H1 (cell line): Measurements from ENCODE around the gene QPCT. TPM values are rescaled to one million over a fixed set of nuclear protein-coding genes. Genes with fewer than 3 reads are reported as not detected.
A peak's percentile ranks its signal among the peaks of the same experiment; 100 is the strongest.
"Not testable (repeated sequence)": the region's sequence is repeated elsewhere in the genome, so short reads cannot be mapped to it uniquely, and the experiment has no call there.

ENCODE experiments used
- CTCF ChIA-PET: fragments of 300-600 bp; sonication (Branson Sonifier 250); formaldehyde crosslinking; loops from one replicate; lab custom pipeline; 2021; ENCODE audit not compliant: partially characterized antibody; lab: Charles Lee
- POLR2A ChIA-PET: fragments of 300-600 bp; sonication (Branson Sonifier 250); formaldehyde crosslinking; loops from one replicate; lab custom pipeline; 2021; ENCODE audit warnings: inconsistent platforms; ENCODE audit not compliant: partially characterized antibody; lab: Charles Lee
- DNase-seq, 2 experiments: peaks; one replicate each; pipeline versions ENCODE4 v3.0.0 to v3.0.0-alpha.2; 2010 to 2022; ENCODE audit warnings: low spot score in 2 of 2, low read depth in 1 of 2, mixed read lengths in 1 of 2
- FAIRE-seq: peaks from 2 replicates; lab custom pipeline; 2011; peaks lifted over from hg19 to GRCh38; lab: Jason Lieb, UNC
- H2AFZ ChIP-seq: 2 replicates; pipeline ENCODE4 v1.8.1; 2012; ENCODE audit warnings: low read length, inconsistent platforms
- H2AK5ac ChIP-seq: 2 replicates; pipeline ENCODE4 v1.6.1; 2013; ENCODE audit warnings: low read depth, low read length
- H2BK120ac ChIP-seq: replicated peaks from 2 replicates; pipeline ENCODE3; 2013; ENCODE audit warnings: low read depth, low read length, inconsistent platforms
- H2BK12ac ChIP-seq: 2 replicates; pipeline ENCODE4 v1.6.1; 2013; ENCODE audit warnings: low read depth, low read length
- H2BK15ac ChIP-seq: 2 replicates; pipeline ENCODE4 v1.6.1; 2013; ENCODE audit warnings: low read length
- H2BK20ac ChIP-seq: 2 replicates; pipeline ENCODE4 v1.6.1; 2013; ENCODE audit warnings: low read length
- H2BK5ac ChIP-seq: 2 replicates; pipeline ENCODE4 v1.6.1; 2013; ENCODE audit warnings: low read depth, low read length
- H3K14ac ChIP-seq: 2 replicates; pipeline ENCODE4 v1.6.1; 2013; ENCODE audit warnings: inconsistent platforms; ENCODE audit not compliant: insufficient read length
- H3K18ac ChIP-seq: 2 replicates; pipeline ENCODE4 v1.6.1; 2013; ENCODE audit warnings: low read length; ENCODE audit errors: extremely low read depth
- H3K23ac ChIP-seq: 2 replicates; pipeline ENCODE4 v1.6.1; 2013; ENCODE audit warnings: inconsistent platforms; ENCODE audit not compliant: insufficient read length
- H3K23me2 ChIP-seq: 2 replicates; pipeline ENCODE4 v1.6.1; 2013; ENCODE audit warnings: low read depth, low read length
- H3K27ac ChIP-seq: 2 replicates; pipeline ENCODE4 v1.6.1; 2011; ENCODE audit warnings: low read depth, low read length, inconsistent platforms
- H3K27me3 ChIP-seq, 4 experiments: replicated peaks in 1 of 4; 1 replicate in 1 of 4; 2 replicates in 3 of 4; pipeline versions ENCODE4 v1.6.1 to v1.8.1; 2011 to 2013; ENCODE audit warnings: low read length in 3 of 4, mild to moderate bottlenecking in 3 of 4, inconsistent platforms in 2 of 4, mixed read lengths in 2 of 4, moderate library complexity in 1 of 4; ENCODE audit not compliant: control insufficient read depth in 3 of 4, insufficient read depth in 3 of 4; ENCODE audit errors: extremely low read depth in 1 of 4
- H3K36me3 ChIP-seq, 4 experiments: 2 replicates each; pipeline versions ENCODE4 v1.6.1 to v1.8.1; 2011 to 2013; ENCODE audit warnings: mild to moderate bottlenecking in 4 of 4, low read length in 3 of 4, moderate library complexity in 2 of 4, control low read depth in 1 of 4, inconsistent platforms in 1 of 4; ENCODE audit not compliant: insufficient read depth in 4 of 4, control insufficient read depth in 2 of 4
- H3K4ac ChIP-seq: replicated peaks from 2 replicates; pipeline ENCODE3; 2013; ENCODE audit warnings: low read length, low read depth, mixed read lengths, inconsistent platforms; ENCODE audit not compliant: insufficient read length
- H3K4me1 ChIP-seq, 4 experiments: replicated peaks in 1 of 4; 1 replicate in 1 of 4; 2 replicates in 3 of 4; pipeline versions ENCODE4 v1.6.1 to v1.8.1; 2011 to 2013; ENCODE audit warnings: low read length in 3 of 4, inconsistent platforms in 2 of 4, mixed read lengths in 1 of 4; ENCODE audit not compliant: insufficient read depth in 4 of 4, control insufficient read depth in 3 of 4
- H3K4me2 ChIP-seq, 2 experiments: 2 replicates each; pipeline versions ENCODE4 v1.6.1 to v1.8.1; 2011 to 2013; ENCODE audit warnings: low read depth in 2 of 2, low read length in 2 of 2, control low read depth in 1 of 2, inconsistent platforms in 1 of 2, mild to moderate bottlenecking in 1 of 2; ENCODE audit not compliant: insufficient read depth in 1 of 2
- H3K4me3 ChIP-seq, 4 experiments: fragments of 200-600, 300-600 bp in 1 of 4; sonication (generic), shearing (Covaris generic), sonication (Bioruptor Twin) in 1 of 4; 2 replicates each; pipeline versions ENCODE4 v1.5.1 to v1.8.1; 2011 to 2016; ENCODE audit warnings: low read length in 4 of 4, low read depth in 3 of 4, control low read depth in 2 of 4, inconsistent platforms in 2 of 4, mild to moderate bottlenecking in 2 of 4, mixed read lengths in 1 of 4, moderate library complexity in 1 of 4; ENCODE audit not compliant: insufficient read depth in 2 of 4; ENCODE audit errors: extremely low read depth in 1 of 4
- H3K56ac ChIP-seq: replicated peaks from 2 replicates; pipeline ENCODE3; 2013; ENCODE audit warnings: low read depth, mild to moderate bottlenecking, mixed read lengths, low read length, inconsistent platforms; ENCODE audit not compliant: insufficient read length
- H3K79me1 ChIP-seq: 2 replicates; pipeline ENCODE4 v1.6.1; 2013; ENCODE audit warnings: low read depth, low read length, control low read depth
- H3K79me2 ChIP-seq, 2 experiments: 2 replicates each; pipeline versions ENCODE4 v1.6.1 to v1.8.1; 2012 to 2013; ENCODE audit warnings: low read length in 2 of 2, mild to moderate bottlenecking in 2 of 2, inconsistent platforms in 1 of 2; ENCODE audit not compliant: insufficient read depth in 2 of 2, control insufficient read depth in 1 of 2
- H3K9ac ChIP-seq, 4 experiments: replicated peaks in 1 of 4; 1 replicate in 1 of 4; 2 replicates in 3 of 4; pipeline versions ENCODE4 v1.6.1 to v1.8.1; 2011 to 2013; ENCODE audit warnings: low read depth in 3 of 4, low read length in 3 of 4, control low read depth in 2 of 4, mild to moderate bottlenecking in 2 of 4, moderate library complexity in 2 of 4, inconsistent platforms in 1 of 4; ENCODE audit errors: extremely low read depth in 1 of 4
- H3K9me3 ChIP-seq, 2 experiments: 2 replicates each; pipeline versions ENCODE4 v1.6.1 to v1.8.1; 2012 to 2013; ENCODE audit warnings: mild to moderate bottlenecking in 2 of 2, moderate library complexity in 2 of 2, control low read depth in 1 of 2, inconsistent platforms in 1 of 2, low read depth in 1 of 2, low read length in 1 of 2, mixed read lengths in 1 of 2; ENCODE audit not compliant: insufficient read depth in 2 of 2
- H4K20me1 ChIP-seq, 2 experiments: replicated peaks in 1 of 2; 2 replicates each; pipeline versions ENCODE3 to v1.8.1; 2011 to 2013; ENCODE audit warnings: inconsistent platforms in 2 of 2, low read length in 2 of 2, mild to moderate bottlenecking in 1 of 2; ENCODE audit not compliant: insufficient read depth in 2 of 2, control insufficient read depth in 1 of 2
- H4K5ac ChIP-seq: 2 replicates; pipeline ENCODE4 v1.6.1; 2013; ENCODE audit warnings: low read length, low read depth, mixed read lengths, inconsistent platforms; ENCODE audit not compliant: insufficient read length
- H4K8ac ChIP-seq: 2 replicates; pipeline ENCODE4 v1.8.0; 2013; ENCODE audit warnings: mild to moderate bottlenecking, moderate library complexity, low read length, inconsistent platforms; ENCODE audit not compliant: insufficient read depth; ENCODE audit errors: extremely low read depth
- H4K91ac ChIP-seq: replicated peaks from 2 replicates; pipeline ENCODE3; 2013; ENCODE audit warnings: low read length, mixed read lengths, inconsistent platforms; ENCODE audit not compliant: insufficient read length
- CTCF ChIP-seq, 3 experiments: IDR thresholded peaks; 1 replicate in 2 of 3; 2 replicates in 1 of 3; pipeline versions ENCODE4 v1.5.1 to v1.6.1; 2011; ENCODE audit warnings: low read length in 3 of 3, mild to moderate bottlenecking in 3 of 3, inconsistent platforms in 2 of 3, low read depth in 1 of 3, moderate library complexity in 1 of 3; ENCODE audit not compliant: insufficient read depth in 1 of 3; ENCODE audit errors: control extremely low read depth in 1 of 3
- NANOG ChIP-seq: IDR thresholded peaks from 2 replicates; pipeline ENCODE4 v1.6.1; 2011; ENCODE audit warnings: low read length, low read depth, mild to moderate bottlenecking, inconsistent platforms; ENCODE audit not compliant: insufficient read depth, poor library complexity, severe bottlenecking
- SUZ12 ChIP-seq: fragments of 200-600 bp; sonication (generic); IDR thresholded peaks from 2 replicates; pipeline ENCODE4 v1.6.1; 2012; ENCODE audit warnings: mild to moderate bottlenecking, inconsistent platforms, low read length, moderate library complexity, mixed read lengths
- WGBS, 2 experiments: shearing (Covaris generic) in 1 of 2; methylation state at CpG; one replicate each; pipeline versions ENCODE4 v1.1.6 to v1.1.7; 2013 to 2015; ENCODE audit warnings: low lambda C conversion rate in 2 of 2, mixed read lengths in 2 of 2, inconsistent platforms in 1 of 2, low coverage in 1 of 2, missing lambda C conversion rate in 1 of 2; ENCODE audit not compliant: insufficient replicate concordance in 2 of 2, insufficient coverage in 1 of 2, insufficient read length in 1 of 2; ENCODE audit errors: extremely low coverage in 1 of 2, missing lambda C conversion rate in 1 of 2; 5-methylcytosine and 5-hydroxymethylcytosine counted together
- polyA plus RNA-seq, 7 experiments: library from polyadenylated mRNA; depleted of rRNA in 3 of 7; stranded (reverse) in 5 of 7; unstranded in 2 of 7; fragments of >200 nt in 5 of 7; fragments of 200-250 nt in 2 of 7; gene quantifications; 1 replicate in 5 of 7; 2 replicates in 1 of 7; 4 replicates in 1 of 7; pipeline versions ENCODE4 v1.2.1 to v1.2.3, GENCODE V29; 2011 to 2013; ENCODE audit warnings: missing spikeins in 2 of 7, mixed read lengths in 2 of 7
- total RNA-seq: library from RNA; stranded (reverse); fragmentation: NEBNext Ultra II Directional; extraction: Animal tissue kit (Norgen Biotek cat#: 25700); gene quantifications from 2 replicates; pipeline ENCODE4 v1.2.1, GENCODE V29; 2021

Gene QPCT
- total and polyA plus RNA-seq, 2 of the 8 experiments (the other 6 are each of a cell fraction or from before 2014, with no cell fraction given), result 4.0 to 4.3 TPM

GRCh38 chr2:37344453-37345361 is at the start of gene QPCT (continued):
- TF ChIP-seq NANOG (no peak), SUZ12 (peak; percentile 21; the same call in 1 of the 2 replicates), CTCF (IDR thresholded peaks at IDR 0.05; ENCODE audit: control extremely low read depth in 1 of 3, insufficient read depth in 1 of 3, low read depth in 1 of 3, low read length in 3 of 3) (no peak)

DNA sequence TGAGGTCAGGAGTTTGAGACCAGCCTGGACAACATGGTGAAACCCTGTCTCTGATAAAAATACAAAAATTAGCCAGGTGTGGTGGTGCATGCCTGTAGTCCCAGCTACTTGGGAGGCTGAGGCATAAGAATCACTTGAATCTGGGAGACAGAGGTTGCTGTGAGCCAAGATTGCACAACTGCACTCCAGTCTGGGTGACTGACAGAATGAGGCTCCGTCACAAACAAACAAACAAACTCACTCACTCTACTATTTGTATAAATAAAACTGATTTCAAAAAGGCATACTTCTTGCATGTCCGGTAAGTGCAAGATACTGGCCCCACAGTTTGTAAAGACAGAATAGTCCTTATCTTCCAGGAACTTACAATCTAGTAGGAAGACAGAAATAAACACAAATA is 49.6 kb upstream of the QPCT start:
- H3K4me1 ChIP-seq, H3K36me3 ChIP-seq, H3K56ac ChIP-seq, POLR2A ChIA-PET, H3K9me3 ChIP-seq, H4K5ac ChIP-seq, H2BK20ac ChIP-seq, H4K8ac ChIP-seq, H3K4me2 ChIP-seq, H3K4me3 ChIP-seq, H2BK15ac ChIP-seq, FAIRE-seq, H3K18ac ChIP-seq, H3K27me3 ChIP-seq, H4K20me1 ChIP-seq, H2AK5ac ChIP-seq, DNase-seq, H3K23me2 ChIP-seq, H3K79me1 ChIP-seq, H3K14ac ChIP-seq, H3K4ac ChIP-seq, H4K91ac ChIP-seq, H2BK5ac ChIP-seq, H3K27ac ChIP-seq, H2BK12ac ChIP-seq, H3K23ac ChIP-seq, H2BK120ac ChIP-seq, CTCF ChIA-PET, H3K9ac ChIP-seq, H2AFZ ChIP-seq: not testable (repeated sequence)
- WGBS, 2 experiments, result 88% methylated on average over 2 of the region's 2 CpGs; no CpG with 5 or more reads in 1 of the 2 experiments
- peaks cover 0 to 44% of the 10 kb centered on the region in 2 experiments; a peak in 2 of 4 replicates for H3K79me2 ChIP-seq
